CD4-positive, alpha-beta T cell (primary cell): ENCODE data around the gene PRKCQ. TPM values are rescaled to one million over a fixed set of nuclear protein-coding genes. Genes with fewer than 3 reads are reported as not detected.

Experiments
- ATAC-seq: fragments of 200-7000 bp; cut with Tn5 transposase; one replicate; pipeline ENCODE4 v1.10.0; 2022; ENCODE audit warnings: mild to moderate bottlenecking; ENCODE audit not compliant: poor library complexity
- CTCF ChIA-PET: fragments of 350-600 bp; sonication (Branson Sonifier 250); formaldehyde crosslinking; loops from one replicate; lab custom pipeline; 2021; ENCODE audit warnings: antibody characterized with exemption, inconsistent platforms; lab: Charles Lee
- POLR2A ChIA-PET: fragments of 350-600 bp; sonication (Branson Sonifier 250); formaldehyde crosslinking; loops from one replicate; lab custom pipeline; 2021; ENCODE audit warnings: antibody characterized with exemption, inconsistent platforms; lab: Charles Lee
- DNase-seq, 14 experiments: peaks; one replicate each; pipeline ENCODE4 v3.0.0-alpha.2; 2013 to 2020; ENCODE audit warnings: mixed read lengths in 2 of 14
- H3K27ac ChIP-seq, 2 donors: one replicate each; pipeline versions ENCODE4 v1.5.1 to v1.7.0; 2013; ENCODE audit warnings: low read length in 2 of 2, low read depth in 1 of 2, mild to moderate bottlenecking in 1 of 2
- H3K27me3 ChIP-seq, 2 experiments: 1 replicate in 1 of 2; 2 replicates in 1 of 2; pipeline versions ENCODE4 v1.6.1 to v1.7.0; 2013; ENCODE audit warnings: low read length in 2 of 2, control low read depth in 1 of 2, mild to moderate bottlenecking in 1 of 2, moderate library complexity in 1 of 2; ENCODE audit not compliant: insufficient read depth in 2 of 2, control insufficient read depth in 1 of 2
- H3K36me3 ChIP-seq: one replicate; pipeline ENCODE4 v1.6.1; 2013; ENCODE audit warnings: low read length, control low read depth; ENCODE audit not compliant: insufficient read depth
- H3K4me1 ChIP-seq: one replicate; pipeline ENCODE4 v1.6.1; 2013; ENCODE audit warnings: low read length, control low read depth; ENCODE audit not compliant: insufficient read depth
- H3K4me3 ChIP-seq: one replicate; pipeline ENCODE4 v1.5.1; 2013; ENCODE audit warnings: mild to moderate bottlenecking, low read length, moderate library complexity
- H3K9me3 ChIP-seq, 2 experiments: 1 replicate in 1 of 2; 2 replicates in 1 of 2; pipeline versions ENCODE4 v1.6.1 to v1.7.0; 2013; ENCODE audit warnings: low read length in 2 of 2, mild to moderate bottlenecking in 2 of 2, control low read depth in 1 of 2, moderate library complexity in 1 of 2; ENCODE audit not compliant: control insufficient read depth in 1 of 2, insufficient read depth in 1 of 2
- H3K27ac Mint-ChIP-seq: one replicate; pipeline ENCODE4 v1.8.0; 2020; ENCODE audit warnings: mixed read lengths
- H3K27me3 Mint-ChIP-seq: one replicate; pipeline ENCODE4 v1.8.0; 2021; ENCODE audit warnings: mixed read lengths
- H3K36me3 Mint-ChIP-seq: one replicate; pipeline ENCODE4 v1.8.0; 2021; ENCODE audit warnings: low read depth, mixed read lengths
- H3K4me1 Mint-ChIP-seq: one replicate; pipeline ENCODE4 v1.8.0; 2021; ENCODE audit warnings: low read depth, mixed read lengths
- H3K4me3 Mint-ChIP-seq: one replicate; pipeline ENCODE4 v1.8.0; 2020; ENCODE audit warnings: mild to moderate bottlenecking, mixed read lengths
- H3K9me3 Mint-ChIP-seq: one replicate; pipeline ENCODE4 v1.8.0; 2020; ENCODE audit warnings: mixed read lengths
- CTCF ChIP-seq: fragments of 200-600 bp; IDR thresholded peaks from one replicate; pipeline ENCODE4 v1.8.0; 2022; ENCODE audit warnings: antibody characterized with exemption, mild to moderate bottlenecking
- intact Hi-C, 2 experiments: fragments of 100-400 bp; cut with DNase I in 1 of 2; cut with micrococcal nuclease in 1 of 2; formaldehyde crosslinking; loops; one replicate each; pipeline versions ENCODE4 v1.15.1 to v1.9.0; 2023 to 2025; cut with DNase I, micrococcal nuclease
- total RNA-seq, 174 experiments: library from RNA in 2 of 174; stranded (reverse) in 2 of 174; gene quantifications; one replicate each; pipeline ENCODE4 v1.2.3 and lab custom pipeline; 2021 to 2026

PRKCQ gene
- total RNA-seq, 2 experiments from 2014 or later: 43.4 to 43.9 TPM

GRCh38 chr10:6405713-6406112 is 174.4 kb downstream of the PRKCQ start:
- intact Hi-C loops: loop anchor here in 1 of 2 experiments (1.0 to 5.0 kb wide), 5 partner anchors 203 to 391 kb away; partner anchors contain the start of genes PFKFB3 and RBM17
- Mint-ChIP-seq H3K4me3 (no peak overlapping the region), H3K27ac (no peak overlapping the region), H3K9me3 (no peaks in the 10 kb centered on the region), H3K27me3 (no peaks in the 10 kb centered on the region), H3K4me1 (peaks cover 64% of the 10 kb centered on the region), H3K36me3 (no peaks in the 10 kb centered on the region)
- Histone ChIP-seq H3K27ac (no peak overlapping the region), H3K9me3 (no peaks in the 10 kb centered on the region), H3K4me1 (peaks cover 37% of the 10 kb centered on the region), H3K4me3 (no peak overlapping the region), H3K36me3 (no peaks in the 10 kb centered on the region), H3K27me3 (no peaks in the 10 kb centered on the region)
- ChIA-PET CTCF (interaction anchor here (0.7 to 2.3 kb wide), 12 partner anchors 11 to 355 kb away, joined by 3 to 12 read pairs (median 3); partner anchors contain the start of gene PFKFB3), POLR2A (interaction anchor here (1.0 to 3.4 kb wide), 5 partner anchors 57 to 391 kb away, joined by 3 to 16 read pairs (median 3); partner anchors contain the start of gene PFKFB3)
- DNase-seq: no peak
- TF ChIP-seq CTCF: no peak
- ATAC-seq: no peak

- intact Hi-C loops: loop anchor here in 1 of 2 experiments (5.0 kb wide), 2 partner anchors 112 to 317 kb away; partner anchors contain the start of gene RBM17
- Mint-ChIP-seq H3K4me1 (peaks cover 51% of the 10 kb centered on the region), H3K9me3 (no peaks in the 10 kb centered on the region), H3K27me3 (no peaks in the 10 kb centered on the region), H3K36me3 (no peaks in the 10 kb centered on the region), H3K27ac (no peak overlapping the region), H3K4me3 (no peak overlapping the region)
- Histone ChIP-seq H3K27ac (no peak overlapping the region), H3K27me3 (no peaks in the 10 kb centered on the region), H3K36me3 (no peaks in the 10 kb centered on the region), H3K4me1 (peaks cover 24% of the 10 kb centered on the region), H3K9me3 (no peaks in the 10 kb centered on the region), H3K4me3 (no peak overlapping the region)
- POLR2A ChIA-PET: interaction anchor here (3.4 kb wide), 1 partner anchor 202 kb away, joined by 16 read pairs; the partner anchor contains the start of gene PFKFB3
- TF ChIP-seq CTCF: no peak
- ATAC-seq (no peak), DNase-seq (no peak)
- CTCF ChIA-PET: interaction anchor here (0.7 kb wide), 1 partner anchor 231 kb away, joined by 3 read pairs; no protein-coding TSS in a partner anchor
Measured at GRCh38 chr10:6404127-6405072, 175.7 kb downstream of the PRKCQ start.

- Mint-ChIP-seq H3K9me3 (no peaks in the 10 kb centered on the region), H3K36me3 (no peaks in the 10 kb centered on the region), H3K27ac (no peak overlapping the region), H3K27me3 (no peaks in the 10 kb centered on the region), H3K4me1 (peaks cover 41% of the 10 kb centered on the region), H3K4me3 (no peak overlapping the region)
- H3K9me3 ChIP-seq: no peaks in the 10 kb centered on the region
- peaks cover 19% of the 10 kb centered on the region for H3K4me1 ChIP-seq
- no peak overlapping the region for H3K4me3 ChIP-seq
- no peak for DNase-seq
- ATAC-seq: no peak
- intact Hi-C loops: loop anchor here (1.0 to 5.0 kb wide), 4 partner anchors 55 to 294 kb away; no protein-coding TSS in a partner anchor
- no peak for TF ChIP-seq CTCF
- ChIA-PET POLR2A (interaction anchor here (1.9 kb wide), 1 partner anchor 7 kb away, joined by 11 read pairs; no protein-coding TSS in a partner anchor), CTCF (interaction anchor here (0.6 to 3.8 kb wide), 10 partner anchors 20 to 316 kb away, joined by 3 to 93 read pairs (median 12); partner anchors contain the start of gene PFKFB3)
- no peaks in the 10 kb centered on the region for H3K27me3 ChIP-seq
- H3K27ac ChIP-seq: no peak overlapping the region
- no peaks in the 10 kb centered on the region for H3K36me3 ChIP-seq
Measured at GRCh38 chr10:6402960-6403359, 177.1 kb downstream of the PRKCQ start.
